Neural progenitor cell (in vitro differentiated cells): ENCODE data around the gene E2F2. TPM values are rescaled to one million over a fixed set of nuclear protein-coding genes. Genes with fewer than 3 reads are reported as not detected.

Source experiments
- DNase-seq: peaks from one replicate; pipeline ENCODE4 v3.0.0-alpha.2; 2016; ENCODE audit warnings: low spot score
- H2AFZ ChIP-seq: fragments of 200-600 bp; sonication (generic); replicated peaks from 2 replicates; pipeline ENCODE4 v1.6.1; 2016; ENCODE audit warnings: antibody characterized with exemption
- H3F3A ChIP-seq: fragments of 200-600 bp; sonication (generic); 2 replicates; pipeline ENCODE4 v1.6.1; 2016; ENCODE audit warnings: antibody characterized with exemption, low read depth
- H3K27ac ChIP-seq: fragments of 200-600 bp; sonication (generic); 2 replicates; pipeline ENCODE4 v1.5.1; 2016; ENCODE audit warnings: mild to moderate bottlenecking
- H3K27me3 ChIP-seq: fragments of 200-600 bp; sonication (generic); 2 replicates; pipeline ENCODE4 v1.6.1; 2016; ENCODE audit warnings: mild to moderate bottlenecking, moderate library complexity
- H3K36me3 ChIP-seq: fragments of 200-600 bp; sonication (generic); 2 replicates; pipeline ENCODE4 v1.5.1; 2016
- H3K4me1 ChIP-seq: fragments of 200-600 bp; sonication (generic); 2 replicates; pipeline ENCODE4 v1.6.1; 2016; ENCODE audit warnings: mixed run types
- H3K4me2 ChIP-seq: fragments of 200-600 bp; sonication (generic); 2 replicates; pipeline ENCODE4 v1.6.1; 2016
- H3K4me3 ChIP-seq: fragments of 200-600 bp; sonication (generic); 2 replicates; pipeline ENCODE4 v1.5.1; 2016
- H3K79me2 ChIP-seq: fragments of 200-600 bp; sonication (generic); 2 replicates; pipeline ENCODE4 v1.6.1; 2016; ENCODE audit warnings: low read depth
- H3K9ac ChIP-seq: fragments of 200-600 bp; sonication (generic); 2 replicates; pipeline ENCODE4 v1.6.1; 2016
- H3K9me3 ChIP-seq: fragments of 200-600 bp; sonication (generic); 2 replicates; pipeline ENCODE4 v1.5.1; 2016; ENCODE audit warnings: low read depth
- H4K20me1 ChIP-seq: fragments of 200-600 bp; sonication (generic); 2 replicates; pipeline ENCODE4 v1.6.1; 2016; ENCODE audit warnings: low read depth
- H3K27ac Mint-ChIP-seq: 3 replicates; pipeline ENCODE4 v1.8.0; 2021; ENCODE audit warnings: mixed read lengths
- H3K27me3 Mint-ChIP-seq: 2 replicates; pipeline ENCODE4 v1.8.0; 2022; ENCODE audit warnings: low read depth, mild to moderate bottlenecking, inconsistent platforms, moderate library complexity, mixed read lengths; ENCODE audit not compliant: insufficient read depth
- H3K36me3 Mint-ChIP-seq: 3 replicates; pipeline ENCODE4 v1.8.0; 2021; ENCODE audit warnings: mixed read lengths
- H3K4me1 Mint-ChIP-seq: 3 replicates; pipeline ENCODE4 v1.8.0; 2021; ENCODE audit warnings: mixed read lengths
- H3K4me3 Mint-ChIP-seq: 3 replicates; pipeline ENCODE4 v1.8.0; 2021; ENCODE audit warnings: mild to moderate bottlenecking, moderate library complexity, mixed read lengths
- H3K9me3 Mint-ChIP-seq: 3 replicates; pipeline ENCODE4 v1.8.0; 2020; ENCODE audit warnings: mixed read lengths
- EZH2 ChIP-seq: fragments of 200-600 bp; sonication (generic); IDR thresholded peaks from 2 replicates; pipeline ENCODE4 v1.6.1; 2017; ENCODE audit warnings: antibody characterized with exemption, mild to moderate bottlenecking, moderate library complexity
- EZH2phosphoT487 ChIP-seq: fragments of 200-600 bp; sonication (generic); IDR thresholded peaks from 2 replicates; pipeline ENCODE4 v1.6.1; 2017; ENCODE audit warnings: antibody characterized with exemption
- total RNA-seq: library from RNA; depleted of rRNA; stranded (reverse); fragments of >200 nt; gene quantifications from 2 replicates; pipeline ENCODE4 v1.2.3, GENCODE V29; 2015; ENCODE audit warnings: low replicate concordance
- TF ChIP-seq, protein P1 (sequence below): fragments of 200-600 bp; sonication (generic); IDR thresholded peaks from 2 replicates; pipeline ENCODE4 v1.5.1; 2017; ENCODE audit warnings: antibody characterized with exemption, mild to moderate bottlenecking

Gene E2F2
- total RNA-seq, 1 donor from 2014 or later = 3.4 TPM

DNA sequence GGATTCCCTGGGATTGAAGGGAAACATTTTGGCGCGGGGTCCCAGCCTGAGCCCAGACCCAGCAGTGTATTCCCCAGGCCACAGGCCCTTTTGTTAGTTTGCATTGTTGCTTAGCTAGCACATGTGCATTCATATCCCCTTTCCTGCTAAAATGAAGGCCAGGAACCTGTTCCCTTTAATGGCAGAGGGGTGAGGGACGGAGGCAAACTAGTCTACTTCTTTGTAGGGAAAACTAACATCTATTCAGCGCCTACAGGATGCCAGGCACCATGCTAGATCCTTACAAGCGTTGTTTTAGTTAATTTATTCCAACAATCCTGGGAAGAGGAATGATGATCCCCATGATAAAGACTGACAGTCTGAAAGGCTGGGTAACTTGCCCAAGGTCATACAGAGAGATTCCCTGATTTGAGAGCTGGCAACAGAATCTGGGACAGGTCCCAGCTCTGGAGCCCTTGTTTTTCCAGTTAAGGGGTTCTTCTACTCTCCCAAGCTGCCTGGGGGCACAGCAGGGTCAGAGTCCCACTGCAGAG, 595 bp upstream of the E2F2 start:
- TF ChIP-seq EZH2phosphoT487 = no peak
- TF ChIP-seq EZH2 = no peak
- TF ChIP-seq, protein P1, sequence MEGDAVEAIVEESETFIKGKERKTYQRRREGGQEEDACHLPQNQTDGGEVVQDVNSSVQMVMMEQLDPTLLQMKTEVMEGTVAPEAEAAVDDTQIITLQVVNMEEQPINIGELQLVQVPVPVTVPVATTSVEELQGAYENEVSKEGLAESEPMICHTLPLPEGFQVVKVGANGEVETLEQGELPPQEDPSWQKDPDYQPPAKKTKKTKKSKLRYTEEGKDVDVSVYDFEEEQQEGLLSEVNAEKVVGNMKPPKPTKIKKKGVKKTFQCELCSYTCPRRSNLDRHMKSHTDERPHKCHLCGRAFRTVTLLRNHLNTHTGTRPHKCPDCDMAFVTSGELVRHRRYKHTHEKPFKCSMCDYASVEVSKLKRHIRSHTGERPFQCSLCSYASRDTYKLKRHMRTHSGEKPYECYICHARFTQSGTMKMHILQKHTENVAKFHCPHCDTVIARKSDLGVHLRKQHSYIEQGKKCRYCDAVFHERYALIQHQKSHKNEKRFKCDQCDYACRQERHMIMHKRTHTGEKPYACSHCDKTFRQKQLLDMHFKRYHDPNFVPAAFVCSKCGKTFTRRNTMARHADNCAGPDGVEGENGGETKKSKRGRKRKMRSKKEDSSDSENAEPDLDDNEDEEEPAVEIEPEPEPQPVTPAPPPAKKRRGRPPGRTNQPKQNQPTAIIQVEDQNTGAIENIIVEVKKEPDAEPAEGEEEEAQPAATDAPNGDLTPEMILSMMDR = no peak
- H4K20me1 ChIP-seq = peaks cover 14% of the 10 kb centered on the region
- H3K27me3 ChIP-seq = peaks cover 22% of the 10 kb centered on the region
- no peaks in the 10 kb centered on the region for H3K36me3 ChIP-seq
- H3K27ac ChIP-seq = no peak overlapping the region
- H3K79me2 ChIP-seq = peaks cover 12% of the 10 kb centered on the region
- H3K9ac ChIP-seq = no peak overlapping the region
- H3K27me3 Mint-ChIP-seq = peaks cover 9% of the 10 kb centered on the region
- H3K9me3 ChIP-seq = no peaks in the 10 kb centered on the region
- peak overlapping the region; percentile 45 for H2AFZ ChIP-seq
- H3K36me3 Mint-ChIP-seq = no peaks in the 10 kb centered on the region
- peaks cover 18% of the 10 kb centered on the region for H3K4me1 ChIP-seq
- H3K4me2 ChIP-seq = peak overlapping the region; percentile 79
- H3K4me3 Mint-ChIP-seq = peak overlapping the region; percentile 91
- H3K4me1 Mint-ChIP-seq = peaks cover 41% of the 10 kb centered on the region
- H3F3A ChIP-seq = peaks cover 30% of the 10 kb centered on the region
- DNase-seq = no peak
- H3K27ac Mint-ChIP-seq = peak overlapping the region; percentile 33
- no peaks in the 10 kb centered on the region for H3K9me3 Mint-ChIP-seq
- H3K4me3 ChIP-seq = peak overlapping the region; percentile 39

DNA sequence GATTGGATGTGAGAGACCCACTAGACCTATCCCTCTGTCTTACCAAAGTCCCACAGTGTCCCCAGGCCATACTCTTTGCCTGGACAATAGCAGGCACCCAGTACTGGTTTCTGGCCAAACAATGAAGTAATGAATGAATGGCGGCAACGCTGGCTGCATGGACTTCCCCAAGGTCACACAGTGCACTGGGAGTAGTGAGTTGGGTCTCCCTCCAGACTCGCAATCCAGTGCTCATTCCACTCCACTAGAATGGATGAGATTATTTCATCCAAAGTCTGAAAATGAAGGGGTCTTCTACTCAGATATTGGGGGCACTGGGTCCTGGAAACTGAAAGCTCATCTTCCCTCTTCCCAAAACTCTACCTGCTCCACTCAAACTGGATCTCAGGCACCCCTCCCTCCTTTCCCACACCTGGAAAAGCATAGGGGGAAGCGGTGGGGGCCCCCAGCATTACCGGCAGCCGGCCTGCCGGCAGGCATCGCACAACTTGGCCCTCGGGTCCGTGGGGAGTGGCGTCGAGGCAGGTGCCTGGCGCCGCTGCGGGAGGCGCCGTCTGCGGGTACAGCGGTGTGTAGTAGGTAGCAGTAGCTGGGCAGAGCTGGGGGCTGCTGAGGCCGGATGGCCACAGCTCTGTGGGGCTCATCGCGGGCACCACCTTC, 816 bp downstream of the E2F2 start:
- no peaks in the 10 kb centered on the region for H3K9me3 ChIP-seq
- H3K9ac ChIP-seq = no peak overlapping the region
- peak overlapping the region; percentile 99 for H2AFZ ChIP-seq
- DNase-seq = peak; percentile 16
- H3K4me3 ChIP-seq = peak overlapping the region; percentile 65
- H3K4me2 ChIP-seq = peak overlapping the region; percentile 88
- H3K27ac ChIP-seq = no peak overlapping the region
- H3K27ac Mint-ChIP-seq = no peak overlapping the region
- peaks cover 28% of the 10 kb centered on the region for H4K20me1 ChIP-seq
- H3F3A ChIP-seq = peaks cover 43% of the 10 kb centered on the region
- no peak for TF ChIP-seq EZH2
- TF ChIP-seq EZH2phosphoT487 = no peak
- TF ChIP-seq, protein P1 = no peak
- peaks cover 28% of the 10 kb centered on the region for H3K4me1 ChIP-seq
- H3K27me3 Mint-ChIP-seq = peaks cover 9% of the 10 kb centered on the region
- H3K4me3 Mint-ChIP-seq = peak overlapping the region; percentile 89
- no peaks in the 10 kb centered on the region for H3K36me3 Mint-ChIP-seq
- H3K36me3 ChIP-seq = no peaks in the 10 kb centered on the region
- H3K27me3 ChIP-seq = peaks cover 22% of the 10 kb centered on the region
- H3K4me1 Mint-ChIP-seq = peaks cover 53% of the 10 kb centered on the region
- no peaks in the 10 kb centered on the region for H3K9me3 Mint-ChIP-seq
- peaks cover 12% of the 10 kb centered on the region for H3K79me2 ChIP-seq

DNA sequence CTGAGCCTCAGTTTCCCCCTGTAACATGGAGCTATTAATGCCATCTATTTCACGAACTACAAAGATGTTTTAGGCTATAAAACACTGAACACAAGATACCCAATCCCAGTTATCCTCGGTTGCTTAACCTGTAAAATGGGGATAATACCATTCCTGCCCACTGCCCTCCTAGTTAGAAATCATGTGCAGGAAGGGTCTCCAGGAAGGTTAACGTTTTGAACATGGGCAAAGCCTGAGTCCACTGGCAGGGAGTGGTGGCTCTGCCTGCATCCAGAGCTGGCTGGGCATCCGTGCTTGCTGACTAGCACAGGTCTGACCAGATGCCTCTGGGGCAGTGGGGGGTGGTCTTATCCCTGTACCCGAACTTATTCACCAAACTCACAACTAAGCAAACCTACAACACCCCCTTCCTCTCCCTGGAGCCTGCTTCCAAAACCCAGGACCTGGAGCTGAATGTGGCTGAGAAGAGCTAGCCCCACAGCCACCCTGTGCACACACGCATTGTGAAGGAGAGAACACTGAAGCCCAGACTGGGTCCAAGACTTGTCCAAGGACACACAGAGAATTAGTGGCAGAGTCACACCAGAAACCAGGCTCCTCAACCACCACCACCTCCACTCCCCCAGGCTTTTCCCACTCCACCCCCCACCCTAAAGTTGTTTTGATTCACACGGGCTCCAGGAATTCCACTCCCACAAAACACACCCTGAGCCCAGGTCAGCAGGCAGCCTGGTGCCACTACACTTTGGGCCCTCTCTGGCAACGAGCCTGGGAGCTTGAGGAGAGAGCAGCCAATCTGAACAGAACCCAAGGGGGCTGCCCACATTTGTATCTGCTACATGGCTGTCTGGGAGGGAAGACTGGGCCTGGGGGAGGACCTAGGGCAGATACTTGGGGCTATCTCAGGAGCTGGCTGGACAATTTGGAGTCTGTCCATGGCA, 1.6 kb downstream of the E2F2 start:
- Histone ChIP-seq H4K20me1 (peaks cover 36% of the 10 kb centered on the region), H3K4me3 (peak overlapping the region; percentile 65), H3K9me3 (no peaks in the 10 kb centered on the region), H3K4me2 (peak overlapping the region; percentile 88), H3K9ac (no peak overlapping the region), H3F3A (peaks cover 45% of the 10 kb centered on the region), H3K27ac (no peak overlapping the region), H3K4me1 (peaks cover 36% of the 10 kb centered on the region), H3K36me3 (no peaks in the 10 kb centered on the region), H3K79me2 (peaks cover 12% of the 10 kb centered on the region), H2AFZ (no peak overlapping the region), H3K27me3 (peaks cover 22% of the 10 kb centered on the region)
- Mint-ChIP-seq H3K4me3 (peak overlapping the region; percentile 89), H3K36me3 (no peaks in the 10 kb centered on the region), H3K27me3 (peaks cover 10% of the 10 kb centered on the region), H3K9me3 (no peaks in the 10 kb centered on the region), H3K4me1 (peaks cover 56% of the 10 kb centered on the region), H3K27ac (peak overlapping the region; percentile 69)
- DNase-seq = no peak
- TF ChIP-seq, protein P1 = no peak
- TF ChIP-seq EZH2phosphoT487 (no peak), EZH2 (no peak)
